ENCODE measurements around the gene IBA57.

IBA57 gene

GRCh38 chr1:228194921-228195812 is 29.6 kb downstream of the IBA57 start:
- DNase-seq, result no peak

GRCh38 chr1:228197555-228198147 is 32.0 kb downstream of the IBA57 start:
- DNase-seq, result no peak

- DNase-seq, result no peak
These were observed 33.5 kb downstream of the IBA57 start for GRCh38 chr1:228198977-228199590.

GRCh38 chr1:228204958-228205357 is 39.4 kb downstream of the IBA57 start:
- no peak for DNase-seq

- no peak for DNase-seq
These were observed 40.2 kb downstream of the IBA57 start for GRCh38 chr1:228205526-228206436.

GRCh38 chr1:228206582-228207351 is 41.2 kb downstream of the IBA57 start:
- DNase-seq, result no peak

- no peak for DNase-seq
These were observed 41.8 kb downstream of the IBA57 start for GRCh38 chr1:228207381-228207810.

- DNase-seq, result no peak
These were observed 42.5 kb downstream of the IBA57 start, which contains the start of gene OBSCN for GRCh38 chr1:228207851-228208821. Gene OBSCN (plus strand): TSS chr1:228208044. CDS start chr1:228211784, 3,740 bp downstream.

- no peak for DNase-seq
These were observed 43.4 kb downstream of the IBA57 start for GRCh38 chr1:228208831-228209551.

- DNase-seq, result no peak
These were observed 44.1 kb downstream of the IBA57 start for GRCh38 chr1:228209657-228210056.

GRCh38 chr1:228210076-228210651 is 44.6 kb downstream of the IBA57 start:
- DNase-seq, result peak; percentile 63

- DNase-seq, result no peak
These were observed 45.3 kb downstream of the IBA57 start for GRCh38 chr1:228210712-228211530.

- no peak for DNase-seq
These were observed 46.2 kb downstream of the IBA57 start for GRCh38 chr1:228211531-228212414.

- no peak for DNase-seq
These were observed 46.9 kb downstream of the IBA57 start for GRCh38 chr1:228212415-228212965.

- peak; percentile 78 for DNase-seq
These were observed 47.6 kb downstream of the IBA57 start for GRCh38 chr1:228212966-228213844.

All from T1000 (cell line).